HEK293T (cell line): ENCODE results near the gene CTSZ.

Experiments
- ELF4 ChIP-seq: fragments of 450-650 bp; IDR thresholded peaks from 2 replicates; pipeline ENCODE4 v1.6.1; 2017; ENCODE audit warnings: antibody characterized with exemption
- FOXA1 ChIP-seq: fragments of 450-650 bp; IDR thresholded peaks from 2 replicates; pipeline ENCODE4 v1.6.1; 2016; ENCODE audit warnings: mild to moderate bottlenecking
- SP1 ChIP-seq: fragments of 450-650 bp; IDR thresholded peaks from 2 replicates; pipeline ENCODE4 v1.6.1; 2017
- SUZ12 ChIP-seq: fragments of 450-650 bp; IDR thresholded peaks from 2 replicates; pipeline ENCODE4 v1.6.1; 2016; ENCODE audit warnings: mild to moderate bottlenecking
- ZNF384 ChIP-seq: fragments of 450-650 bp; IDR thresholded peaks from 2 replicates; pipeline ENCODE4 v1.6.1; 2016

GRCh38 chr20:59025086-59025485 lies 18.0 kb upstream of the CTSZ start:
- TF ChIP-seq SUZ12 (no peak), ZNF384 (no peak), SP1 (no peak), FOXA1 (no peak), ELF4 (no peak)
